ENCODE data around the gene CDA.

The CDA gene

DNA sequence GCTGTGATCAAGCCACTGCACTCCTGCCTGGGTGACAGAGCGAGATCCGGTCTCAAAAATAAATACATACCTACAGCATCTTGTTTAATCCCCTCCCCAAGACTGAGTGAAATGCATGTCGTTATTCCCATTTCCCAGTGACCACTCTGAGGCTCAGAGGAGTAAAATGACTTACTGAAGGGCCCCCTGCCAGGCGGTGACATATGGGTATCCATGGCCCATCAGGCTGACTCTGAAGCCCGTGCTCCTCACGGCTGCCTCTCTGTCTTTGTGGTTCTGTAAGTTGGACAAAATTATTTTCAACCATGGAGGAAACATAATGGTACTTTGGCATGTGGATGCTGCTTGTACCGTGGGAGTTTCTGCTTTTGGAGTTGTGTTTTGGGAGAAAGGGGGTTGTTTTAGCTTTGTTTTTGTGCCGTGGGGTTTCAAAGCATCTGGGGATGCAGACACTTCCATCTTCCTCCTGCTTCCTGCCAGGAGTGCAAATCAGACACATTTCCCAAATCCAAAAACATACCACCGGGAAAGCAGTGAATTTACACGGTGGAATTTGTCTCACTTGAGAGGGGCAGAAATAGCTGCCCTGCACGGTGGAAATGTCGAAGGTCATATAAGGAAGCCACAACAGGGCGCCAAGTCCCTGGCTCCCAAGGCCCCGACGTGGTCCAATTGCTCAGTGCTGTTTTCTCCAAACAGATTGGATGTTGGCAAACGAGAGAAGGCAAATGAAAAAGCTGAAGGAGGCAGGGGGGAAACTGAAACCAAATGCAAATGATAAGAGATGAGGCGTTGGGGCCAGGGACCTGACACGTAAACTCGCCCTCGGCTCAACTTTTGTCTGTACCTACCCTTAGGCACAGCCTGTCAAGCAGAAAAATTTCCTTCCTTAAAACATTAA lies 27.3 kb downstream of the CDA start:
- no peak for DNase-seq (ENCODE audit: low read depth in 3 of 3)

GRCh38 chr1:20616847-20617487 lies 28.1 kb downstream of the CDA start:
- no peak for DNase-seq (ENCODE audit: low read depth in 3 of 3)

- DNase-seq (ENCODE audit: low read depth in 3 of 3), result no peak
Measured at GRCh38 chr1:20618550-20618949, 29.7 kb downstream of the CDA start.

GRCh38 chr1:20619999-20620398 lies 31.1 kb downstream of the CDA start:
- DNase-seq (ENCODE audit: low read depth in 3 of 3), result no peak

DNA sequence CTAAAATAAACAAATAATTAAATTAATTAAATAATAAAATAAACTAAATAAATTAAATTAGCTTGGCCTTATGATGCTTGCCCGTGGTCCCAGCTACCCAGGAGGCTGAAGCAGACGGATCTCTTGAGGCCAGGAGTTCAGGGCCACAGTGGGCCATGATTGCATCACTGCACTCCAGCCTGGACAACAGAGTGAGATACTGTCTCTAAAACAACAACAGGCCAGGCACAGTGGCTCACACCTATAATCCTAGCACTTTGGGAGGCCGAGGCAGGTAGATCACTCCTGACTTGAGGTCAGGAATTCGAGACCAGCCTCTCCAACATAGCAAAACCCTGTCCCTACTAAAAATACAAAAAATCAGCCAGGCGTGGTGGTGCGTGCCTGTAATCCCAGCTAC lies 32.1 kb downstream of the CDA start:
- no peak for DNase-seq (ENCODE audit: low read depth in 3 of 3)

- DNase-seq (ENCODE audit: low read depth in 3 of 3), result no peak
Measured at GRCh38 chr1:20624709-20625108, 35.8 kb downstream of the CDA start.

DNA sequence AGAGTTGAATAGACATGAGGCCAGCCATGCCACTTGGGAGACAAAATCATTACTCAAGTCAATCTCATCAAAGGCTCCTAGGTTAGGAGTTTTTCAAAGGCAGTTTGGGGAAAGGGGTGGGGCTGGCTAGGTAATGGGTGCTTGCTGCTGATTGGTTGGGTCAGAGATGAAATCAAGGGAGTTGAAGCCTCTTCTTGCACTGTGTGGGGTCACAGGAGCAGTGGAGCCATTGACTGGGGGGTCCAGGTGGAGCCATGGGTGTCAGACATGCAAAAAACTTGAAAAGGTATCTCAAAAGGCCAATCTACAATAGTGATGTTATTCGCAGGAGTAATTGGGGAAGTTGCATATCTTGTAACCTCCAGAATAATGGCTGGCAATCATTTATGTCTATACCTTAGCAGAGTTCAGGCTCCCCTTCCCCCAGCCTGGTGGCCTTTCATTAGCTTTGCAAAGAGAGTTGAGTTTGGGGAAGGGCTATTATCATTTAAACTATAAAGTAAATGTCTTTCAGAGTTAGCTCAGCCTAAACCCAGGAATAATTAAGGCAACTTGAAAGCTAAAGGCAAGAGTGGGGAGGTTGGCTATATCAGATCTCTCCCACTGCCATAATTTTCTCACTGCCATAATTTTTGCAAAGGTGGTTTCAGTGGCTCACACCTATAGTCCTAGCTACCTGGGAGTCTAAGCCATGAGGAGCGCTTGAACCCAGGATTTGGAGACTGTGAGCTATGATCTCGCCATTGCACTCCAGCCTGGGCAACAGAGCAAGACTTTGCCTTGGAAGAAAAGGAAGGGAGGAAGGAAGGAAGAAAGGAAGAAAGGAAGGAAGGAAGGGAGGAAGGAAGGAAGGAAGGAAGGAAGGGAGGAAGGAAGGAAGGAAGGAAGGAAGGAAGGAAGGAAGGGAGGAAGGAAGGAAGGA lies 36.5 kb downstream of the CDA start:
- DNase-seq (ENCODE audit: low read depth in 3 of 3), result no peak

- DNase-seq (ENCODE audit: low read depth in 3 of 3), result no peak
Measured at GRCh38 chr1:20626098-20626427, 37.2 kb downstream of the CDA start.

GRCh38 chr1:20626524-20626923 lies 37.6 kb downstream of the CDA start:
- DNase-seq (ENCODE audit: low read depth in 3 of 3), result no peak

DNA sequence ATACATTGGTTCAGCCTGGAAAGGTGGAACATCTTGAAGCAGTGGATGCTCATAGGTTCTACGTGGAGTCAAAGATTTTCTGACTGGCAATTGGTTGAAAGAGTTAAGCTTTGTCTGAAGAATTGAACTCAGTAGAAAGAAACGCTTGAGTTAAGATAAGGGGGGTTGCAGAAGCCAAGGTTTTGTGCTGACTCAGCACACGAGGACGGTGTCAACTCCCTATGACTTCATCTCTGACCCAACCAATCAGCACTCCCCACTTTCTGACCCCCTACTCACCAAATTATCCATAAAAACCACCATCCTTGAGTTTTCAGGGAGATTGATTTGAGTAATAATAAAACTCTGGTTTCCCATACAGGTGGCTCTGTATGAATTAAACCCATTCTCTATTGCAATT lies 41.8 kb downstream of the CDA start:
- DNase-seq (ENCODE audit: low read depth in 3 of 3), result no peak

DNA sequence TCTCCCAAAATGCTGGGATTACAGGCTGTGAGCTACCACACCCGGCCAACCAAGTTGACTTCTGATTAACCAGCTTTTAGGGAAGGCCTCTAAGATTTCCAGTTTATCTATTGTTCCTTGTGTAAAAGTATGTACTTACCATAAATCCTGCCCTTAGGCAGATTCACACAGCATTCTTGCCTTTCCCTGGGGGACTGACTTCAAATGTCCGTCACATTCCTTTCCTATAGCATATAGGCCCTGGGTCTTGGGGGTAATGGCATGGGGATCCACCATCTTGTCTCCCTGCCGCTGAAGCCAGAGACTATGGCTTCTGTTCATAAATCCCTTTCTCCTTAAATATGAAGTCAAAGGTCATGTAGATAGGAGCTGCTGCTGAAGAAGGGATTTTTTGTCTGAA lies 43.5 kb downstream of the CDA start:
- DNase-seq (ENCODE audit: low read depth in 3 of 3), result no peak

DNA sequence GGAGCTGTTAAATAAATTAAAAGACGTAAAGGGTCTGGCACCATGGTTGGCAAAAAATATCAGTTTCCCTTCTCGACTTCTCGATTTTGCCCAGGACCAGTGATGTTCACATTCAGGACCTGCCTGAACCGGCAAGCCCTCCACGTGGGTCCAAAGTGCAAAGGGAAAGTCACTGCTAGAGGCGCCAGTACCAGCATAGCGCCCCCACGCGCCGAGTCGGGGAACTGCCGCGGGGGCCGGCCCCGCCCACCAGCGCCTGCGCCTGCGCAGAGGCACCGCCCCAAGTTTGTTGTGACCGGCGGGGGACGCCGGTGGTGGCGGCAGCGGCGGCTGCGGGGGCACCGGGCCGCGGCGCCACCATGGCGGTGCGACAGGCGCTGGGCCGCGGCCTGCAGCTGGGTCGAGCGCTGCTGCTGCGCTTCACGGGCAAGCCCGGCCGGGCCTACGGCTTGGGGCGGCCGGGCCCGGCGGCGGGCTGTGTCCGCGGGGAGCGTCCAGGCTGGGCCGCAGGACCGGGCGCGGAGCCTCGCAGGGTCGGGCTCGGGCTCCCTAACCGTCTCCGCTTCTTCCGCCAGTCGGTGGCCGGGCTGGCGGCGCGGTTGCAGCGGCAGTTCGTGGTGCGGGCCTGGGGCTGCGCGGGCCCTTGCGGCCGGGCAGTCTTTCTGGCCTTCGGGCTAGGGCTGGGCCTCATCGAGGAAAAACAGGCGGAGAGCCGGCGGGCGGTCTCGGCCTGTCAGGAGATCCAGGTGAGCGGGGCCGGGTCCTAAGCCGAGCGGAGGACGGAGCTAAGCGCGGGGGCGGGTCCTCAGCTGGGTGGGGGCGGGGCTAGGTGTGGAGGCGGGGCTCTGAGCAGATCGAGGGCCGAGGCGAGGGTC lies 44.5 kb downstream of the CDA start, which contains the start of gene PINK1:
Gene PINK1 (plus strand): TSS at position 269 of the 875 bp plus-strand sequence. CDS start 91 bp downstream, at position 360.
- peak; percentile 71 to 84 (median 73) for DNase-seq (ENCODE audit: low read depth in 3 of 3)

DNA sequence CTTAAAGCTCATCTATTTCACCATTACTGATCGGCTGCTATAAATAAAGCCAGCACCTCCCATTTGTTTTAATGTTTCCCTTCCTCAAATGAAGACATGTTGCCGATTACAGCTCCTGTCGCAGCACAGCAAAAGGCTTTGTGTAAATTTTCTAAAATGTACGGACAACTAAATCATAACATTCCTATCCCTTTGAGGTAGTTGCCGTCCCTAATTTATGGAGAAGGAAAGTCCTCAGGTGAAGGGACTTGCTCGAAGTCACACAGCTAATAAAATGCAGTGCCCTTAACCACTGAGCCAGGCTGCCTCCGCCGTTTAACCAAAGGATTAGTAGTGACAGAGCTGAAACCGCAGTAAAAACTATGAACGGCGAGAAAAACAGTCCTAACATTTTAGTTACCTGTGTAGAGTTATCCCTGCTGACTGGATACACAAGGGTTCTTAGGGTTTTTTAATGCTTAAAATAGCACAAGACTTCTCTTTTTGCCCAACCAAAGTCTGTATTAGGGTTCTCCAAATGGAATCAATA lies 45.2 kb downstream of the CDA start:
- DNase-seq (ENCODE audit: low read depth in 3 of 3), result no peak

DNA sequence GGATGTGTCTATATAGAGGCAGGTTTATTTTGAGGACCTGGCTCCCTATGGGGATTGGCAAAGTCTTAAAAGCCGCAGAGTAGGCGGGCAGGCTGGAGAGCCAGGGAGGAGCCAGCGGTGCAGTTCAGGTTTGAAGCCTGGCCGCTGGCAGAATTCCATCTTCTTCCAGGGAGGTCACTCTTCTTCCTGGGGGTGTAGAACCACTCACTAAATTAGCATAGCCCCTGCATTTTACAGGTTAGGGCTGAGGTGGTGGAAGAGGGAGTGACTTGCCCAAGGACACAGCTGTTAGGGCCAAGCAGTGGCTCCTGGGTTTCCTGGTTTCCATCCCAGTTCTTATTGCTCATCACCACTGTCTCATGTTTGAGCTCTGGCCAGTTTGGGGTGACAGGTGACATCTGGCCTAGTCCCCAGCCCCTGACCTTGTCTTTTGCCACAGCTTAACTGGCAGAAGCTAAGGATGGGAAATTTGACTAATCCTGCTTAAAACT lies 45.7 kb downstream of the CDA start:
- DNase-seq (ENCODE audit: low read depth in 3 of 3), result no peak

GRCh38 chr1:20636785-20637347 lies 48.0 kb downstream of the CDA start:
- DNase-seq (ENCODE audit: low read depth in 3 of 3), result no peak

GRCh38 chr1:20640183-20640597 lies 51.3 kb downstream of the CDA start:
- DNase-seq (ENCODE audit: low read depth in 3 of 3), result peak; percentile 21 to 43 (median 32)

GRCh38 chr1:20641975-20642374 lies 53.1 kb downstream of the CDA start:
- no peak for DNase-seq (ENCODE audit: low read depth in 3 of 3)

DNA sequence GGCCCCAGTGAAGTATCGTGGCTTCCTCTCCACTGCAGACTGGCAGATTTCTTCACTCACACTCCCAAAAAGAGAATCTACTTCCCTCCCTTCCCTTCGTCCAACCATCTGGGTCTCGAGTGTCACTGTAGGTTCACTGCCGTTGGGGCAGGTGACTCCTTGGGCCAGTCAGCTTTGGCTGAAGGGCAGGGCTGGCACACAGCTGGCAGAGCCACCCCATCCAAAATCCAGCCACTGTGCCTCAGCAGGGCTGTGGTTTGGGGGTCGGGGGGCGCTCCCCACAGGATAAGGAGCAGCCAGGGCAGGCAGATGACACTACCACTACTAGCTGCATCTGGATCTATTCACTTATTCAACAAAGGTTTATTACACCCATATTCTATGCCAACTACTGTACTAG lies 54.2 kb downstream of the CDA start:
- no peak for DNase-seq (ENCODE audit: low read depth in 3 of 3)

DNA sequence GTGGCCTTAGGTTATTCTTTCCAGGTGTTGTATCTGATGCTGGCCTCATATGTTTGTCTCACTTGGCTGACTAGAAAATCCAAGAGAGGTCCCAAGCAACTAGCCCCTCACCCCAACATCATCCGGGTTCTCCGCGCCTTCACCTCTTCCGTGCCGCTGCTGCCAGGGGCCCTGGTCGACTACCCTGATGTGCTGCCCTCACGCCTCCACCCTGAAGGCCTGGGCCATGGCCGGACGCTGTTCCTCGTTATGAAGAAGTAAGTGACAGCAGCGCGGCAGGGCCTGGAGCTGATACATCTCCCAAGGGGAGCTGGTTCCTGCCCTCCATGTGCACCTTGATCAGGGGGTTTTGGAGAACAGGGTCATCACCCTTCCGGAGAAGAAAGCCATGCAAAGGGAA lies 55.5 kb downstream of the CDA start:
- DNase-seq (ENCODE audit: low read depth in 3 of 3), result no peak

- DNase-seq (ENCODE audit: low read depth in 3 of 3), result no peak
Measured at GRCh38 chr1:20645414-20645813, 56.5 kb downstream of the CDA start.
